ENCODE measurements around the gene FASTKD3. TPM values are rescaled to one million over a fixed set of nuclear protein-coding genes. Genes with fewer than 3 reads are reported as not detected.

The FASTKD3 gene
- polyA plus RNA-seq, 10 donors, result 6.5 to 12.6 (median 9.5) TPM

- DNase-seq, result no peak
These were observed 14.1 kb upstream of the FASTKD3 start for GRCh38 chr5:7882926-7883325.

- no peak for DNase-seq
These were observed 13.0 kb upstream of the FASTKD3 start for GRCh38 chr5:7881816-7882215.

- DNase-seq, result no peak
These were observed 12.3 kb upstream of the FASTKD3 start for GRCh38 chr5:7881091-7881490.

- no peak for DNase-seq
These were observed 9.6 kb upstream of the FASTKD3 start for GRCh38 chr5:7878381-7878873.

- DNase-seq, result no peak
These were observed 9.0 kb upstream of the FASTKD3 start for GRCh38 chr5:7877851-7878250.

- peak in 1 of 3 donors; percentile 9 for DNase-seq
These were observed 8.0 kb upstream of the FASTKD3 start for GRCh38 chr5:7876867-7877266.

- no peak for DNase-seq
These were observed 6.3 kb upstream of the FASTKD3 start for GRCh38 chr5:7875151-7875550.

GRCh38 chr5:7874639-7875038 lies 5.8 kb upstream of the FASTKD3 start:
- no peak for DNase-seq

GRCh38 chr5:7873216-7873615 lies 4.4 kb upstream of the FASTKD3 start:
- DNase-seq, result no peak

- no peak for DNase-seq
These were observed 3.8 kb upstream of the FASTKD3 start for GRCh38 chr5:7872517-7873130.

- DNase-seq, result no peak
These were observed 2.8 kb upstream of the FASTKD3 start for GRCh38 chr5:7871653-7872052.

- DNase-seq, result no peak
These were observed 774 bp upstream of the FASTKD3 start for GRCh38 chr5:7869474-7870136.

GRCh38 chr5:7868427-7868772 lies 431 bp downstream of the FASTKD3 start:
- DNase-seq, result no peak

GRCh38 chr5:7867260-7867659 lies 1.6 kb downstream of the FASTKD3 start:
- no peak for DNase-seq

- no peak for DNase-seq
These were observed 2.6 kb downstream of the FASTKD3 start for GRCh38 chr5:7866196-7866595.

GRCh38 chr5:7857926-7858632 lies 10.8 kb downstream of the FASTKD3 start:
- no peak for DNase-seq

GRCh38 chr5:7857361-7857760 lies 11.5 kb downstream of the FASTKD3 start:
- DNase-seq, result no peak

GRCh38 chr5:7856855-7857254 lies 12.0 kb downstream of the FASTKD3 start:
- DNase-seq, result peak in 1 of 3 donors; percentile 28

GRCh38 chr5:7855611-7856010 lies 13.2 kb downstream of the FASTKD3 start:
- no peak for DNase-seq

- DNase-seq, result no peak
These were observed 15.8 kb downstream of the FASTKD3 start for GRCh38 chr5:7852988-7853387.

- no peak for DNase-seq
These were observed 16.3 kb downstream of the FASTKD3 start for GRCh38 chr5:7852542-7852941.

GRCh38 chr5:7851617-7852289 lies 17.1 kb downstream of the FASTKD3 start:
- peak in 1 of 3 donors; percentile 11 for DNase-seq

- DNase-seq, result no peak
These were observed 17.6 kb downstream of the FASTKD3 start for GRCh38 chr5:7851240-7851592.

Data from muscle of back (tissue), 11 donors.